IMR-90 (cell line): Measurements from ENCODE around the gene GRK5. TPM values are rescaled to one million over a fixed set of nuclear protein-coding genes. Genes with fewer than 3 reads are reported as not detected.

Experiments
- ATAC-seq: fragments of 200-7000 bp; cut with Tn5 transposase; 2 replicates; pipeline ENCODE4 v1.9.1; 2020; ENCODE audit warnings: low read depth, mild to moderate bottlenecking, moderate library complexity
- BruUV-seq: library from RNA; stranded (reverse); fragments of 400-500 nt; replicated peaks from 2 replicates; lab custom pipeline; 2021; lab: Mats Ljungman, UMichigan
- CTCF ChIA-PET: fragments of 300-600 bp; formaldehyde crosslinking; extraction: SDS; loops from one replicate; lab custom pipeline; 2021; ENCODE audit warnings: antibody characterized with exemption; lab: Yijun Ruan, JAX
- POLR2A ChIA-PET: fragments of 300-600 bp; sonication (Branson Sonifier 250); formaldehyde crosslinking; loops from one replicate; lab custom pipeline; 2022; ENCODE audit warnings: antibody characterized with exemption; ENCODE audit not compliant: unreplicated experiment; lab: Charles Lee
- DNase-seq: peaks from one replicate; pipeline ENCODE4 v3.0.0; 2013
- H2AFZ ChIP-seq: replicated peaks from 2 replicates; pipeline ENCODE3; 2013; ENCODE audit warnings: low read length, mild to moderate bottlenecking; ENCODE audit not compliant: poor library complexity
- H2AK5ac ChIP-seq: 2 replicates; pipeline ENCODE4 v1.6.1; 2013; ENCODE audit warnings: low read depth, low read length, inconsistent platforms
- H2AK9ac ChIP-seq: replicated peaks from 2 replicates; pipeline ENCODE3; 2013; ENCODE audit warnings: mild to moderate bottlenecking, low read depth, low read length, moderate library complexity; ENCODE audit not compliant: poor library complexity
- H2BK120ac ChIP-seq: 2 replicates; pipeline ENCODE4 v1.6.1; 2013; ENCODE audit warnings: low read depth, low read length, inconsistent platforms
- H2BK15ac ChIP-seq: 3 replicates; pipeline ENCODE4 v1.6.1; 2013; ENCODE audit warnings: low read depth, low read length, inconsistent platforms
- H2BK20ac ChIP-seq: 2 replicates; pipeline ENCODE4 v1.6.1; 2013; ENCODE audit warnings: low read depth, mild to moderate bottlenecking, inconsistent platforms, low read length, moderate library complexity
- H2BK5ac ChIP-seq: 2 replicates; pipeline ENCODE4 v1.6.1; 2013; ENCODE audit warnings: mild to moderate bottlenecking, low read depth, low read length, inconsistent platforms; ENCODE audit not compliant: poor library complexity, severe bottlenecking
- H3K14ac ChIP-seq: replicated peaks from 2 replicates; pipeline ENCODE4 v1.6.1; 2013; ENCODE audit warnings: low read depth, low read length, inconsistent platforms
- H3K18ac ChIP-seq: 2 replicates; pipeline ENCODE4 v1.6.1; 2013; ENCODE audit warnings: low read depth, low read length, control low read depth
- H3K23ac ChIP-seq: 2 replicates; pipeline ENCODE4 v1.6.1; 2013; ENCODE audit warnings: low read depth, low read length, inconsistent platforms
- H3K27ac ChIP-seq: 2 replicates; pipeline ENCODE4 v1.5.1; 2013; ENCODE audit warnings: mild to moderate bottlenecking, control low read depth, low read length; ENCODE audit not compliant: insufficient read depth
- H3K27me3 ChIP-seq: 2 replicates; pipeline ENCODE4 v1.6.1; 2013; ENCODE audit warnings: low read length; ENCODE audit not compliant: control insufficient read depth, insufficient read depth
- H3K36me3 ChIP-seq: 2 replicates; pipeline ENCODE4 v1.6.1; 2013; ENCODE audit warnings: low read length, mixed read lengths; ENCODE audit not compliant: control insufficient read depth, insufficient read depth
- H3K4ac ChIP-seq: 2 replicates; pipeline ENCODE4 v1.6.1; 2013; ENCODE audit warnings: low read depth, low read length, inconsistent platforms
- H3K4me1 ChIP-seq: 2 replicates; pipeline ENCODE4 v1.6.1; 2013; ENCODE audit warnings: low read length, mixed read lengths; ENCODE audit not compliant: control insufficient read depth, insufficient read depth
- H3K4me2 ChIP-seq: 2 replicates; pipeline ENCODE4 v1.6.1; 2013; ENCODE audit warnings: low read depth, mild to moderate bottlenecking, control low read depth, low read length, moderate library complexity
- H3K4me3 ChIP-seq: 2 replicates; pipeline ENCODE4 v1.5.1; 2013; ENCODE audit warnings: low read depth, mild to moderate bottlenecking, control low read depth, low read length, moderate library complexity; ENCODE audit not compliant: insufficient read depth
- H3K56ac ChIP-seq: 2 replicates; pipeline ENCODE4 v1.6.1; 2013; ENCODE audit warnings: low read length, inconsistent platforms; ENCODE audit not compliant: insufficient read depth; ENCODE audit errors: extremely low read depth
- H3K79me1 ChIP-seq, 2 experiments: 2 replicates each; pipeline ENCODE4 v1.6.1; 2013; ENCODE audit warnings: low read length in 2 of 2, inconsistent platforms in 1 of 2, low read depth in 1 of 2
- H3K9ac ChIP-seq: 2 replicates; pipeline ENCODE4 v1.6.1; 2013; ENCODE audit warnings: low read depth, low read length, control low read depth
- H3K9me1 ChIP-seq: 2 replicates; pipeline ENCODE4 v1.6.1; 2013; ENCODE audit warnings: low read length, inconsistent platforms; ENCODE audit not compliant: insufficient read depth
- H3K9me3 ChIP-seq: 2 replicates; pipeline ENCODE4 v1.6.1; 2013; ENCODE audit warnings: low read length; ENCODE audit not compliant: control insufficient read depth, insufficient read depth
- H4K20me1 ChIP-seq: 2 replicates; pipeline ENCODE4 v1.6.1; 2013; ENCODE audit warnings: low read length, inconsistent platforms; ENCODE audit not compliant: insufficient read depth
- H4K5ac ChIP-seq: 2 replicates; pipeline ENCODE4 v1.6.1; 2013; ENCODE audit warnings: mild to moderate bottlenecking, low read depth, low read length, control low read depth
- H4K8ac ChIP-seq, 2 experiments: 2 replicates each; pipeline ENCODE4 v1.6.1; 2013; ENCODE audit warnings: low read depth in 2 of 2, low read length in 2 of 2, control low read depth in 1 of 2, inconsistent platforms in 1 of 2
- H4K91ac ChIP-seq: 2 replicates; pipeline ENCODE4 v1.6.1; 2013; ENCODE audit warnings: low read depth, low read length, inconsistent platforms; ENCODE audit not compliant: insufficient read depth
- BHLHE40 ChIP-seq: fragments of 150-350 bp; IDR thresholded peaks from 2 replicates; pipeline ENCODE4 v1.6.1; 2016; ENCODE audit warnings: mild to moderate bottlenecking, low read depth, low read length
- MAZ ChIP-seq: IDR thresholded peaks from 2 replicates; pipeline ENCODE4 v1.6.1; 2012; ENCODE audit warnings: low read depth, mild to moderate bottlenecking, low read length, improper control_type of control experiment, moderate library complexity, borderline replicate concordance
- NFE2L2 ChIP-seq: fragments of 150-350 bp; IDR thresholded peaks from 2 replicates; pipeline ENCODE4 v1.6.1; 2016; ENCODE audit warnings: low read depth, mild to moderate bottlenecking, low read length
- POLR2A ChIP-seq: IDR thresholded peaks from 2 replicates; pipeline ENCODE4 v1.6.1; 2012; ENCODE audit warnings: mild to moderate bottlenecking, low read depth, low read length
- RFX5 ChIP-seq: IDR thresholded peaks from 2 replicates; pipeline ENCODE4 v1.8.0; 2012; ENCODE audit warnings: low read depth, mild to moderate bottlenecking, low read length, moderate library complexity
- WGBS, 2 experiments: methylation state at CpG; one replicate each; pipeline versions ENCODE4 v1.1.5 to v1.1.7; 2013; ENCODE audit warnings: missing lambda C conversion rate in 2 of 2; ENCODE audit not compliant: insufficient read length in 1 of 2; ENCODE audit errors: extremely low coverage in 2 of 2; 5-methylcytosine and 5-hydroxymethylcytosine counted together
- dilution Hi-C: fragments of 300-500 bp; cut with HindIII; formaldehyde crosslinking; loops from one replicate; pipeline ENCODE4 v1.14.3; 2018; ENCODE audit warnings: low sequenced_read_pairs; ENCODE audit not compliant: unreplicated experiment
- in situ Hi-C: fragments of 300-500 bp; cut with MboI; formaldehyde crosslinking; loops from 3 replicates; pipeline ENCODE4 v1.14.3; 2019; ENCODE audit warnings: low sequenced_read_pairs, inconsistent platforms, mixed read lengths
- intact Hi-C: fragments of 100-400 bp; cut with micrococcal nuclease; formaldehyde crosslinking; loops from 2 replicates; pipeline ENCODE4 v1.10.0; 2022
- polyA plus RNA-seq, 3 experiments: library from polyadenylated mRNA; depleted of rRNA; stranded (reverse); fragments of >200 nt; gene quantifications; 2 replicates each; pipeline ENCODE4 v1.2.3, GENCODE V29; 2012; ENCODE audit warnings: low replicate concordance in 1 of 3
- total RNA-seq: library from RNA; depleted of rRNA; stranded (reverse); fragments of >200 nt; gene quantifications from 2 replicates; pipeline ENCODE4 v1.2.3, GENCODE V29; 2012
- TF ChIP-seq, protein P1 (sequence below): conservative IDR thresholded peaks from 2 replicates; pipeline ENCODE4 v1.5.1; 2012; ENCODE audit warnings: mild to moderate bottlenecking, low read depth, low read length, improper control_type of control experiment
- TF ChIP-seq, protein P2 (sequence below): fragments of 150-350 bp; IDR thresholded peaks from 2 replicates; pipeline ENCODE4 v1.6.1; 2017; ENCODE audit warnings: mild to moderate bottlenecking, antibody characterized with exemption, low read length, low read depth

Gene GRK5
- total and polyA plus RNA-seq, 2 of the 4 experiments (the other 2 are of a cell fraction) = 12.9 to 16.3 TPM

DNA sequence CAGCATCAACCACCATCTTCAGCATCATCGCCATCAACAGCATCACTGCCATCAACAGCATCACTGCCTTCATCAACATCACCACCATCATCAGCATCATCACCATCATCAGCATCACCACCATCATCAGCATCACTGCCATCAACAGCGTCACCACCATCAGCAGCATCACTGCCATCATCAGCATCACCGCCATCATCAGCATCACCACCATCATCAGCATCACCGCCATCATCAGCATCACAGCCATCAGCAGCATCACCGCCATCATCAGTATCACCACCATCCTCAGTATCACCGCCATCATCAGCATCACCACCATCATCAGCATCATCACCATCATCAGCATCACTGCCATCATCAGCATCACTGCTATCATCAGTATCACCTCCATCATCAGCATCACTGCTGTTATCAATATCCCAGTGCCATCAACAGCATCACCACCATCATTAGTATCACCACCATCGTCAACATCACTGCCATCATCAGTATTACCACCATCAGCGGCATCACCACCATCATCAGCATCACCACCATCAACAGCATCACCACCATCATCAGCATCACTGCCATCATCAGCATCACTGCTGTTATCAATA is 220.0 kb downstream of the GRK5 start:
- Histone ChIP-seq H2BK20ac (no peak overlapping the region), H2AFZ (no peak overlapping the region), H4K20me1 (peaks cover 46% of the 10 kb centered on the region), H3K4me1 (peaks cover 3% of the 10 kb centered on the region; the same call in 1 of the 2 replicates), H3K14ac (no peak overlapping the region), H2BK120ac (no peak overlapping the region), H3K27ac (no peak overlapping the region), H2AK9ac (no peak overlapping the region), H3K9me1 (peaks cover 28% of the 10 kb centered on the region), H3K79me1 (peaks cover 32 to 47% of the 10 kb centered on the region in 2 experiments; a peak in 3 of 4 replicates), H3K4me3 (no peak overlapping the region), H3K9me3 (no peaks in the 10 kb centered on the region), H2AK5ac (no peak overlapping the region), H4K5ac (no peak overlapping the region), H4K8ac (no peak overlapping the region), H3K36me3 (peaks cover 92% of the 10 kb centered on the region), H3K4ac (no peak overlapping the region), H3K56ac (no peak overlapping the region), H3K9ac (no peak overlapping the region), H3K18ac (no peak overlapping the region), H2BK5ac (no peak overlapping the region), H3K4me2 (no peak overlapping the region), H4K91ac (no peak overlapping the region), H3K23ac (no peak overlapping the region), H3K27me3 (no peaks in the 10 kb centered on the region), H2BK15ac (no peak overlapping the region)
- in situ Hi-C loops (no loop called here), intact Hi-C loops (no loop called here), dilution Hi-C loops (no loop called here)
- ATAC-seq = no peak
- 91% methylated on average over 6 of the region's 8 CpGs; no CpG with 5 or more reads in 1 of the 2 experiments for WGBS, 2 experiments
- no TSS peak for BruUV-seq
- ChIA-PET CTCF (no interaction called here), POLR2A (no interaction called here)
- no peak for DNase-seq
- TF ChIP-seq, protein P1, sequence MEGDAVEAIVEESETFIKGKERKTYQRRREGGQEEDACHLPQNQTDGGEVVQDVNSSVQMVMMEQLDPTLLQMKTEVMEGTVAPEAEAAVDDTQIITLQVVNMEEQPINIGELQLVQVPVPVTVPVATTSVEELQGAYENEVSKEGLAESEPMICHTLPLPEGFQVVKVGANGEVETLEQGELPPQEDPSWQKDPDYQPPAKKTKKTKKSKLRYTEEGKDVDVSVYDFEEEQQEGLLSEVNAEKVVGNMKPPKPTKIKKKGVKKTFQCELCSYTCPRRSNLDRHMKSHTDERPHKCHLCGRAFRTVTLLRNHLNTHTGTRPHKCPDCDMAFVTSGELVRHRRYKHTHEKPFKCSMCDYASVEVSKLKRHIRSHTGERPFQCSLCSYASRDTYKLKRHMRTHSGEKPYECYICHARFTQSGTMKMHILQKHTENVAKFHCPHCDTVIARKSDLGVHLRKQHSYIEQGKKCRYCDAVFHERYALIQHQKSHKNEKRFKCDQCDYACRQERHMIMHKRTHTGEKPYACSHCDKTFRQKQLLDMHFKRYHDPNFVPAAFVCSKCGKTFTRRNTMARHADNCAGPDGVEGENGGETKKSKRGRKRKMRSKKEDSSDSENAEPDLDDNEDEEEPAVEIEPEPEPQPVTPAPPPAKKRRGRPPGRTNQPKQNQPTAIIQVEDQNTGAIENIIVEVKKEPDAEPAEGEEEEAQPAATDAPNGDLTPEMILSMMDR = no peak
- TF ChIP-seq, protein P2, sequence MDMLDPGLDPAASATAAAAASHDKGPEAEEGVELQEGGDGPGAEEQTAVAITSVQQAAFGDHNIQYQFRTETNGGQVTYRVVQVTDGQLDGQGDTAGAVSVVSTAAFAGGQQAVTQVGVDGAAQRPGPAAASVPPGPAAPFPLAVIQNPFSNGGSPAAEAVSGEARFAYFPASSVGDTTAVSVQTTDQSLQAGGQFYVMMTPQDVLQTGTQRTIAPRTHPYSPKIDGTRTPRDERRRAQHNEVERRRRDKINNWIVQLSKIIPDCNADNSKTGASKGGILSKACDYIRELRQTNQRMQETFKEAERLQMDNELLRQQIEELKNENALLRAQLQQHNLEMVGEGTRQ = no peak
- TF ChIP-seq BHLHE40 (no peak), NFE2L2 (no peak), MAZ (no peak), POLR2A (no peak), RFX5 (no peak)
